ENCODE measurements around the gene MICA.

GRCh38 chr6:31416394-31417014 lies 13.1 kb downstream of the MICA start:
- TF ChIP-seq CTCF (IDR thresholded peaks at IDR 0.05) (no peak), POLR2A (IDR thresholded peaks at IDR 0.05) (no peak), POLR2AphosphoS5 (IDR thresholded peaks at IDR 0.05) (no peak)

Data from gastroesophageal sphincter (tissue), 3 donors.